NCI-H748 treated with DMSO at 0.1 percent for 48 hours (cell line): ENCODE results near the gene LIN54.
"Not testable (repeated sequence)": the region's sequence is repeated elsewhere in the genome, so short reads cannot be mapped to it uniquely, and the experiment has no call there.

Experiments used
- DNase-seq: peaks from one replicate; lab custom pipeline; 2025; lab: John Stamatoyannopoulos, UW

LIN54 gene

DNA sequence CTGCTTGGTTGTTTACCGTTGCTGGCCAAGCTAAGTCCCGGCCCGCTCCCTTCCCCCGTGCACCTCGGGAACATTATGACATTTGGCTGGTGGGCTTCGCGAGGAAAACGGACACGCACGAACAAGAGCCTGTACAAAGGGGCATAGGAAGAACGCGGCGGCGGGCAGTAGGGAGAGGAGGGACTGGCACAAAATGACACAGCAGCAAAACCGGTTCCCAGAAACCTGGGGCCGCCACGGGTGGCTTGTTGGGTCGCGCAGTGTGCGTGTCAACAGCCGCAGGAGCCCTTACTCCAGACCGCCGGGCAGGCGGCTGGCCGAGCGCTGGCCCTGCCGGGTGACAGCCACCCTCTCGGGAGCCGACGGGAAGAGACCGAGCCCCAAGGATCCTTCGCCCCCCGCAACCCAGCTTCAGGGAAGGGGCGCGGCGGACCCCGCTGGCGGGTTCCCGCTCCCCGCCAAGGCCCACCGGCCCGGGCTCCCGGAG lies 1.6 kb upstream of the LIN54 start:
- peak; percentile 30 for DNase-seq

- DNase-seq, result peak; percentile 30
Measured at GRCh38 chr4:83011689-83012199, 1.1 kb upstream of the LIN54 start.

DNA sequence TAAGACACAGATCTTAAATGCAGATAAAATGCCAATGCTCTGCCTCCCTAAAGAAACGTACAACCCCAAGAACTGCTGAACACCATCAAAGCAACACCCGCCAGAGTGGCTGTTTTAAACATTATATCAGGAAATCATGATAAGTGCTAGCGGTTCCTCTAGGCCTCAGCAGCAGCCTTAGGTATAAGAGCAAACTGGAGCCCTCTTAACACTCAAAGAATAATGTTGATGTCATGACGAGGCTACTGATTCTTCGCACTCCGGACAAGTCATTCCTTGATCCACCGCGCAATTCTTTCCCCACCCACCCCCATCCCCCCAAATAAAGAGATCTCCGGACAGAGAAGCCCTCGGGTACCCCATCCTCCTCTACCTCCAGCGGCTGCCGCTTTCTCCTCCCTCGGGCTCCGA lies 507 bp downstream of the LIN54 start:
- no peak for DNase-seq

DNA sequence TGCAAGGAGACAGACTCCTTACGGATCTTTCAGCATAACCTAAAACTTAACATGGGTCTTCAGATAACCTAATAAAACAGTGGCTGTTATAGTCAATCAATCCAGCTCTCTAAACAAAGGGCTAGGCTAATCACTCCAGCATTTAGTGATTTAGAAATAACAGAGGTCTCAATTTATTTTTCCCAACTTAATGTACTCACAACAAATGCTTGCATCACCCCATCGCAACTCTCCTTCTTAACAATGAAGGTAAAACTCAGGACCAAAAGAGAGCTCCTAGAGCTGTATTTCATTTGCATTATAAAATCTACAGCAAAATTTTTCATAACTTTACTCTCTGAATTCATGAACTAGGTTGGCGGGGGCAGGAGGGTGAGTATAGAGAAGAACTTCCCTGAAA lies 1.1 kb downstream of the LIN54 start:
- DNase-seq, result no peak

DNA sequence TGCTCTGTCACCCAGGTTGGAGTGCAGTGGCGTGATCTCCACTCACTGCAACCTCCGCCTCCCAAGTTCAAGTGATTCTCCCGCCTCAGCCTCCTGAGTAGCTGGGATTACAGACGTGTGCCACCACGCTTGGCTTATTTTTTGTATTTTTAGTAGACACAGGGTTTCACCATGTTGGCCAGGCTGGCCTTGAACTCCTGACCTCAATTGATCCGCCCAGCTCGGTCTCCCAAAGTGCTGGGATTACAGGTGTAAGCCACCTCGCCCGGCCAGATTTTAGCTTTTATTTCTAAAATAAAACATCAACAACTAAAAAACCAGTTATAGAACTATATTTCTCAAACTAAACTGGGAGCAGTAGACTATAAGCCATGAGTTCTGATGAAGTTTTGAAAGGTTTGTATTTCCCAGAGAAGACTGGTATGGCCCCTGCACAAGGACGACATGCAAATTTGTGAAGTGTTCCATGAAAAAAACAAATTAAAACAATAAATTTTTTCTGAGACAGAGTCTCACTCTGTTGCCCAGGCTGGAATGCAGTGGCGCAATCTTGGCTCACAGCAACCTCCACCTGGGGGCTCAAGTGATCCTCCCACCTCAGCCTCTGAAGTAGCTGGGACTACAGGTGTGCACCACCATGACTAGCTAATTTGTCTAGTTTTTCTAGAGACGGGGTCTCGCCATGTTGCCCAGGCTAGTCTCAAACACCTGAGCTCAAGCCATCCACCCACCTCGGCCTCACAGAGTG lies 7.4 kb downstream of the LIN54 start:
- not testable (repeated sequence) for DNase-seq

- no peak for DNase-seq
Measured at GRCh38 chr4:83002329-83002728, 8.3 kb downstream of the LIN54 start.

- DNase-seq, result no peak
Measured at GRCh38 chr4:82998898-82999297, 11.7 kb downstream of the LIN54 start.

- DNase-seq, result no peak
Measured at GRCh38 chr4:82994834-82995233, 15.8 kb downstream of the LIN54 start.

- no peak for DNase-seq
Measured at GRCh38 chr4:82989575-82990429, 20.8 kb downstream of the LIN54 start.

- DNase-seq, result no peak
Measured at GRCh38 chr4:82988323-82988832, 22.2 kb downstream of the LIN54 start.

GRCh38 chr4:82987519-82987918 lies 23.1 kb downstream of the LIN54 start:
- not testable (repeated sequence) for DNase-seq

DNA sequence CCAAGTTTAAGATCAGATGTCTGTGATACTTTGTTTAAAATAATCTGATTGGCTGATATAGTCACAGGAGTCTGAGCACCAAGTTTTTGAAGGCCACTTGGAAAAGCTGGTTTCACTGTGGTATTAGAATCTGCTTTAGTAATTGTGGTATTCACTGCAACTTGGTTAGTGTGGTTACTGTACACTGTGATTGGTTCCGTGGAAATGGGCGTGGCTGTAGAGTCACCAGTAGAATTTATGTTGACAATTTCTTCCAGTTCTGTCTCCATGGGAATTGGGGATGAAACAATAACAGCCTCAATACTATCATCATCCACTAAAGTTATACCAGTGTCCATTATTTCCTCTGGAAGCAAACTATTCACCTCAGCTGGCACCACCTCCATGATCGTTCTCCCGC lies 26.2 kb downstream of the LIN54 start:
- no peak for DNase-seq

- no peak for DNase-seq
Measured at GRCh38 chr4:82983444-82983843, 27.2 kb downstream of the LIN54 start.

GRCh38 chr4:82981138-82981537 lies 29.5 kb downstream of the LIN54 start:
- DNase-seq, result no peak

GRCh38 chr4:82975792-82976191 lies 34.8 kb downstream of the LIN54 start:
- no peak for DNase-seq

- no peak for DNase-seq
Measured at GRCh38 chr4:82969414-82969813, 41.2 kb downstream of the LIN54 start.

DNA sequence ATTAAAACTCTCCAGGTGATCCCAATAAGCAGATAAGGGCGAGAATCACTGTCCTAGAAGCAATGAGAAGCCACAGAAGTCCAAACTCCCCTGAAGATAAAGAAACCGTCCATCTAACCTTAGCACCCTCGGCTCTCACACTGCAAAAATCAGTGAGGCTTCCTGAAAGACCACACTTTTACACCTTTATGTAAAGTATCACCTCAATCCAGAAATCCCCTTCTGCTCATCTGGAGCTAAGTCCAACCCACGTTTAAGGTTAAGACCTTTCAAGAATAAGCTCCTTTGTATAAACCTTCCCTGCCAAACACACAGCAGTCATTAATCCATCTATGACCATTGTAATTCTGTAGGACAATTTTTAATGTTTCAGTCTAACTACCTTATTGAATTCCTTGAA lies 41.7 kb downstream of the LIN54 start:
- DNase-seq, result no peak

DNA sequence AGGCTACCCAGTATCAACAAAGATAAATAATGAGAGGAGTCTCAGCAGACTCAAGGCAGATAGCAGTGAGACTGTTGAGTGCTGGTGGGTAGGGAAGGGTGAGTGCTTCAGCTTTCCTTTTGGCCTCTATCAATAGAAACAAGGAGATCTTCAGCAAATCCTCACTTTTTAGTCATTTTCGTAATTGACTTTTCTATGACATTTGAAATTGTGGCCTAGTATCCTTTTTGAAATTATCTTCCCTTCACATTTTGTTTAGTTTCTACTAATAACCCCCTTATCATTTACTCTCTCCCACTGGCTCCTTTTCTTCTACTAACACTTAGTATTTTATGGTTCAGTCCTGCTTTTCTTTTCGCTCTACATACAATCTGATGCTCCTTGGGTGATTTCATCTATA lies 44.9 kb downstream of the LIN54 start:
- DNase-seq, result no peak

DNA sequence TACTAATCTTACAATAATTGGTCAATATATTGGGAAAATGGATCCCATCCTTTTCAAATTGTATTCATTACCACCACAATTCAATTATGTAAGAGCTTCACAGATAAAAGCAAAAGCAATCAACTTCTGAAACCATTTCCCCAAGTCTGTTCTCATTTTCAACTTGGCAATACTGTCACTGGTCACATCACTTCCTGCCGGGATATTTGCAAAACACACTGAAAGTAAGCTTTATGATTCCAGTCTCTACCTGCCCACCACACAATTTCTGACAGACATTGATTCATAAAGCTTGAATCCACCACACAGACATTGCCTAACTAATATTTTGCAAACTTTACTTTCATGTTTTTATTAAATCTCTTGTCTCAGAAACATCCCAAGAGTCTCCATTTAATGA lies 53.6 kb downstream of the LIN54 start:
- no peak for DNase-seq

- no peak for DNase-seq
Measured at GRCh38 chr4:82954212-82954611, 56.4 kb downstream of the LIN54 start.

DNA sequence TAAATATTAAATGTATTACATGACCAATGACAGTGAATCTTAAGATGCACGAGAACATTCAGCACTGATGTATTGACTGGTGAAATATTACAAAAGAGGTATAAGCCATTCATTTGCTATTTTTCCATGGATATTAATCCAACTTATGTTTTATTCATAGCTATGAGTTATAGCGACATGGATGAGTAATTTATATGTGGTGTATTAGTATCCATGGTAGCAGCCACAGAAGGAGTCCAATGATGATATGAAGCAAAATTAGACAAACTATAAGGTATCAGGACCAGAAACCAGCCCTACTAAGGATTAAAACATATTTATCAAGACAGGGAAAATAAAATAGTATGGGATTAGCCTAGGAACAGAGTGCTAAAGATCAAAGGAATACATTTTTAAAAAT lies 59.4 kb downstream of the LIN54 start:
- no peak for DNase-seq

DNA sequence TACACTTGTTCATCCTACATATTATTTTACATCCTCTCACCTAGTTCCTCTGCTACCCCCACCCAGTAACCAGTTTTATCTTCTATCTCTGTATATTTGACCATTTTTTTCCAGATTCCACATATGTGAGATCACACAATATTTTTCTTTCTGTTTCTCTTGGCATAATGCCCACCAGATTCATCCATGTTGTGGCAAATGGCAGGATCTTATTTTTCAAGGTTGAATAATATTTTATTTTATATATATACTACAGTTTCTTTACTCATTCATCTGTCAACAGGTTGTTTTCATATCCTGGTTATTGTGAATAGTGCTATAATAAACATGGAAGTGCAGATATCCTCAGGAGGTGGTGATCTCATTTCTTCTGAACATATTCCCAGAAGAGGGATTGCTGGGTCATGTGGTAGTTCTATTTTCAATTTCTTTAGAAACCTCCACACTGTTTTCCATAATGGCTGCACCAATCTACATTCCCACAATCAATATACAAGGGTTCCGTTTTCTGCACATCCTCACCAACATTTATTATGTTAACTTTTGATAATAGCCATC lies 61.9 kb downstream of the LIN54 start:
- no peak for DNase-seq
